HG02571 (cell line): ENCODE data around the gene ANGEL2.
A peak's percentile ranks its signal among the peaks of the same experiment; 100 is the strongest.
"Not testable (repeated sequence)": the region's sequence is repeated elsewhere in the genome, so short reads cannot be mapped to it uniquely, and the experiment has no call there.

Experiments
- ATAC-seq: cut with Tn5 transposase; IDR thresholded peaks from one replicate; pipeline ENCODE4 v1.9.1; 2021; ENCODE audit warnings: mild to moderate bottlenecking, moderate library complexity; ENCODE audit not compliant: unreplicated experiment

Gene ANGEL2

DNA sequence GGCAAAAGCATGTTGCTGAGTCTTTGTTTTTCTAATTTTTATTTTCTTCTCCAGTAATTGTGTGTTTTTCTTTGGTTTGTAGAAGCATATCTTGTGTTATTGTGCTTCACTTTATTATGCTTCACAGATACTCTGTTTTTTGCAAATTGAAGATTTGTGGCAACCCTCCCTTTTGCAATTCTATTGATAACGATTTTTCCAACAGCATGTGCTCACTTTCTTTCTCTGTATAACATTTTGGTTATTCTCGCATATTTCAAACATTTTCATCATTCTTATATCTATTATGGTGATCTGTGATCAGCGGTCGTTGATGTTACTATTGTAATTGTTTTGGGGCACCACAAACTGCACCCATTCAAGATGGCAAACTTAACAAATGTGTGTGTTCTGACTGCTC, 3.8 kb upstream of the ANGEL2 start:
- ATAC-seq: no peak

DNA sequence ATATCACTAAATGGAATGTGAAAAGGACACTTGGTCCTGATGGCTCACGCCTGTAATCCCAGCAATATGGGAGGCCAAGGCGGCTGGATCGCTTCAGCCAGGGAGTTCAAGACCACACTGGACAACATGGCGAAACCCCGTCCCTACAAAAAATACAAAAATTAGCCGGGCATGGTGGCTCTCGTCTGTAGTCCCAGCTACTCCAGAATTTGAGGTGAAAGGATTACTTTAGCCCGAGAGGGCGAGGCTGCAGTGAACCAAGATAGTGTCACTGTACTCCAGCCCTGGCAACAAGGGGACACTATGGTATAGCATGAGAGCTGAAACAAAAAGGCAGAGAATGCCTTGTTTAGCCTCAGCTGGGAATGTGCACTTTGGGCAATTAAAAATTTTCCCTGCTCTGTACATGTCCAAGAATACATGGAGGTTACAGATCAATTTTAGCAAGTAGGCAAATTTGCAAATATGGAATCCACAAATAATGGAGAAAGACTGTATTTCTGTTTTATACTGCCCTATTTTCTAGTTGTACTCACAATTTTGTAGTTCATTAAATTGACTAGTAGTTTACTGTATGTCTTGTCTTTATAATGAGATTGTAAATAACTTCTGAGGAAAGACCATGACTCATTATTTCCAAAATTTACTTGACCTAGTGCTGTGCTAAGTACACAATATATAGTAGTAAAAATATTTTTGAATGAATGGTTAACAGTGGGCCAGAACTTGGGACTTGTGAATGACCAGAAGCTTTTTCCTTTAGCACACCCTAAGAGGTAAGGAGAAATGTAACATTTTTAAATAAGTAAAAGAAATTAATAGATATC, 2.0 kb upstream of the ANGEL2 start:
- ATAC-seq: no peak

DNA sequence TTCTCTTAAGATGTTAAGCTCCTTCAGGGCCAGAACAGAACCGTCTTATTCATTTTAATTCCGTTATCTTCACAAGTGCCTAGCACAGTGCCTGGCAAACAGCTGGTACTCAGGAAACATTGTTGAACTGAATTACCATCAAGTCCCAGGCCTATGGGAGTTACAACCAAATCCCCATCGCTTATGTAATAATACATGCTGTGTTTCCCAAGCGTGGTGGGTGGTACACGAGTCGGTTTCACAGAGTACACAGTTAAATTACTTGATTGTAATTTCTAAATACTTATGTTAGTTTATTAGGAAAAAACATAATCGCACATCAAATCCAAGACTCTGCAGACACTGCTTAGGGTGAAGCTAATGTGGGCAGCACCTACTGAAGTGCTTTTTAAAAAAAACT, 1.0 kb downstream of the ANGEL2 start:
- no peak for ATAC-seq

DNA sequence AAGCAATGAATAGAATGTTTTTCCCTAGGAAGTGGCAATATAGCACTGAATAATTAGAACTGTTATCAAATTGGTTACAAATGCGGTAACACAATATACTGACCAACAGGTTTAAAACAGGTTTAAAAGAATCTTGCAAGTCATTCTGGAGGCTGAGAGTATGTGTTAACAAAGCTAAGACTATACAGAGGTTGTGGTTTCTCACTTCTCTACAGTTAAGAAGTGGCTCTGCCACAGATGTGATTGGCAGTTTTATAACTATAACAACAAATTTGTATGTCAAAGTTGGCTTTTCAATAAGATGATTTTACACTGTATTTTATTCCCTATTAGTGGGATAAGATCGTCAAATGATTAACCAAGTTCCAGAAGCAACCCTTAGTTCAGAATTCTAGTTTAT, 7.1 kb downstream of the ANGEL2 start:
- ATAC-seq: no peak

DNA sequence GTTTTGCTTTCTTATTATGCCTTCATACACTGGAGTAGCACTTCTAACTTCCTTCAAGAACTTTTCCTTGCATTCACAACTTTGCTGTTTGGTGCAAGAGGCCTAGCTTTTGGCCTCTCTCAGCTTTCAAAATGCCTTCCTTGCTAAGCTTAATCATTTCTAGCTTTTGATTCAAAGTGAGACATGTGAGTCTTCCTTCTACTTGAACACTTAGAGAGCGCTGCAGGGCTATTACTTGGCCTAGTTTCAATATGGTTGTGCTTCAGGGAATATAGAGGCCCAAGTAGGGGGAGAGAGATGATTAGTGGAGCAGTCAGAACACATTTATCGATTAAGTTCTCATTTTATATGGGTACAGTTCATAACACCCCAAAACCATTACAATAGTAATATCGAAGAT, 12.4 kb downstream of the ANGEL2 start:
- ATAC-seq: peak; percentile 58

DNA sequence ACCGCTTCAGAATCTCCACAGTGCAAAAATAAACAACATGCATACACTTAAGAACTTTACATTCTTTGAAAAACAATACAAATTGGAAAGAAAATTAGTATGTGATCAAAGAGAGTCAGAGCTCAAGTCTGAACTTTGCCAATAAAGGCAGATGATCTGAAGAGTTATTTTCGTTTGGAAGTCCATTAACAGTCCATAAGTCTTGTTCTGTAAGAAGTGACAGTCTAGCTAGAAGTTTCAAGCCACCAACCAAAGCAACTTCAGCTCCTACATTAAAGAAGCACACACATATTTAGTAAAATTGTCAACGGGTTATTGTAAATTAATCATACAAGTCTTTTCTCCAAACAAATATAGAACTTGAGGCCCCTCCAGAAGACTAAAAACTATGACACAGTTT, 20.7 kb downstream of the ANGEL2 start:
- ATAC-seq: no peak

DNA sequence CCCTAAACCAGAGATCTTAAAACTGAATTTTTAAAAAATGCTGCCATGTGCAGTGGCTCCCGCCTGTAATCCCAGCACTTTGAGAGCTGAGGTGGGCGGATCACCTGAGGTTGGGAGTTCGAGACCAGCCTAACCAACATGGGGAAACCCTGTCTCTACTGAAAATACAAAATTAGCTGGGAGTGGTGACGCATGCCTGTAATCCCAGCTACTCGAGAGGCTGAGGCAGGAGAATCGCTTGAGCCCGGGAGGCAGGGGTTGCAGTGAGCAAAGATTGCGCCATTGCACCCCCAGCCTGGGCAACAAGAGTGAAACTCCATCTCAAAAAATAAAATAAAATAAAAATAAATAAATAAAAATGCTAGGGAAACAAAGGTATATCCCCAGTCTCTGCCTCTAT, 21.7 kb downstream of the ANGEL2 start:
- ATAC-seq: not testable (repeated sequence)

DNA sequence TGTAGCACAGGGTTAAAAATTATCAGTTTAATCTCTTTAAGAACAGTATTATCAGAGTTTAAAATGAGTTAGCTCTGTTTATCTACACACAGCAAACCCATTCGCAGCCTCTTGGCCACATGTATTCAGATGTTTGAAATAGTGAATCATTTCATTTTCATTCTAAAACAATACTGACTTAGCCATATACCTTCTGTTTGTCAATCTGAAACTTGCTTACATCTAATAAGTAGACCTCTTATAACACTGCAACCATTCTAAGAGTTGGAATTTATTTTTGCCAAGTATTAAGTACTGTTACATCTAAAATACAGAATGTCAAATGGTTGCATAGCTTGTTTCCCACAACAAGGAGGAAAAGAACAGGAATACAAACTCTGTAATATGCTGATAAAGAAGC, 25.4 kb downstream of the ANGEL2 start:
- ATAC-seq: no peak

DNA sequence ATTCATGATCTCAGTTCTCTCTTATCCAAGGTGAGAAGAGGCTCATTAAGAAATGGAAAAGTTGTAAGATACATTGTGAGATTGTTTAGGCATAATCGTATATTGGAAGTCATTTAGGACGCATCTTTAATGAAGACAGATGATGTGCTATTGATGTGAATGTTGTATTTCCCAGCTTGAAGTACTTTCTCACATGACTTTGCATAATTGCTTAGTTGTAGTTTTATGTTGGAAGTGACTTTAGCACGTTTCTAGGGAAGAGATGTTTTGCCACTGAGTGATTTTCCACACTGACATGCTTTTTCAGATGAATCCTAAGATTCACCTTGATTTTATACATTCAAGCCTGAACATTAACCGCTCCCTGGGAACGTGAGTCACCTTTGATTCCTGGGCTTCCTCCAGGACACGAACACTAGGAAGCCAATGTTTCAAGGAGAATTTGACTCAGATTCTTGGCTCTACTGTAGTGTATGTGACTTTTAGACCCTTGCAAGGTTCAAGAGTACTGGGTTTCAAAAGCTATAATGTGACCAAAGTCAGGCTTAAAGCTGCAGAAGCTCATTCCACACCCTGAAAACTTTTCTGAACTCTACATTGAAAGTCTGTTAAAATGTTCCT, 27.9 kb downstream of the ANGEL2 start:
- no peak for ATAC-seq

DNA sequence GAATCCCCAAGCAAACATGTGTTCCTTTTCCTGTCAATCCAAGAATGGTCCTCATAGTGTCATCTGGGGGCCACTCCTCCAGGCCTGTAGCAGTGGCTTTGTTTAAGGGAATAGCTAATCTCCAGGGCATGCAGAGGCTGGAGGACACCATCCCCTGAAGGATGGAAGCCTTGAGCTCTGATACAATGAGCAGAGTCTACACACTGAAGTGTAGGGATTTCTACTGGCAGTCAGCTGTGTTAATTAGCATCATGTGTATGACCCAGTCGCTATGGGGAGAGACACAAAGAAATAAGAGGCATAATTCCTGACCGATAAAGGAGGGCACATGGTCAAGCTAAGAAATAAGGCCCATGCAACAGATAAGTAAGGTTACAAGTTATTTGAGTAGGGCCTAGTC, 29.1 kb downstream of the ANGEL2 start:
- ATAC-seq: no peak

DNA sequence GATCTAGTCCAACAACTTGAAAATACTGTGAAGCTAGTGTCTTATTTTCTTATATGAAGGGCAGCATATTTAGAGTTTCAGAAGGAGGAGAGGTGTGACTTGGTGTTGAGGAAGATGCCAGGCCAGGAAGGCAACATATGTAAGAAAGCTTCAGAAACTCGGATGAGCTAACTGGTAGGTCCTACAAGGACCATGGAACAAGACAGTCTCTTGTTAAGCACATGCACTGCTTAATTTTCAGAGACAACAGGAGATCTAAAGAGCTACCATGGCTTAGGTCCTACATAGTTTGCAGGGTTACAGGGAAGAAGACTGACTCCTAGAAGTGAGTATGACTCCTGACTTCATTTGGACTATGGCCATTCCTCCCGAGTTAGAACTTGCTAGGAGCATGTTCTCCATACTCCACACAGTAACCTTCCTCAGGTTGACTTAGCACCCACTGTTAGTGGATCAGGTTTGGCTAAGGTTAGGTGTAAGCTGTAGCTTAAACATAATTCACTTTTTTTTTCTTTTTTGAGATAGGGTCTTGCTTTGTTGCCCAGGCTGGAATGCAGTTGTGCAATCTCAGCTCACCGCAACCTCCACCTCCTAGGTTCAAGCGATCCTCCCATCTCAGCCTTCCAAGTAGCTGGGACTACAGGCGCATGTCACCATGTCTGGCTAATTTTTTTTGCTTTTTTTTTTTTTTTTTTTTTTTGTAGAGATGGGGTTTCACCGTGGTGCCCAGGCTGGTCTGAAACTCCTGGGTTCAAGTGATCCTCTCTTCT, 31.0 kb downstream of the ANGEL2 start:
- ATAC-seq: no peak

DNA sequence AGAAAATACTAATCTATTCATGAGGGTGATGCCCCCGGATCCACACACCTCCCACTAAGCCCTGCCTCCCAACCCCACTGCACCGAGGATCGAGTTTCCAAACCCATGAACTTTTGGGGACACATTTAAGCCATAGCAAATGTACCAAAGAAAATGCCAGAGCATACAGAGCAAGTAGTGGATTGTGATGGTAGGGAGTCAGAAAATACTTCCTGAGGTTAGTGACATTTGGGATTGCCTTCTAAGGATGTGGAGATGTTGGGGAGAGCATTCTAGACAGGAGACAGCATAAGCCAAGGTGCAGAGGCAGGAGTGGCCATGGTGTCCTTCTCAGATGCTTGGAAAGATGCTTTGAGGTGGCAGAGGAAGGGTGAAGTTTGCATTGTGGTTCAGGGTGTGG, 32.2 kb downstream of the ANGEL2 start:
- ATAC-seq: no peak

DNA sequence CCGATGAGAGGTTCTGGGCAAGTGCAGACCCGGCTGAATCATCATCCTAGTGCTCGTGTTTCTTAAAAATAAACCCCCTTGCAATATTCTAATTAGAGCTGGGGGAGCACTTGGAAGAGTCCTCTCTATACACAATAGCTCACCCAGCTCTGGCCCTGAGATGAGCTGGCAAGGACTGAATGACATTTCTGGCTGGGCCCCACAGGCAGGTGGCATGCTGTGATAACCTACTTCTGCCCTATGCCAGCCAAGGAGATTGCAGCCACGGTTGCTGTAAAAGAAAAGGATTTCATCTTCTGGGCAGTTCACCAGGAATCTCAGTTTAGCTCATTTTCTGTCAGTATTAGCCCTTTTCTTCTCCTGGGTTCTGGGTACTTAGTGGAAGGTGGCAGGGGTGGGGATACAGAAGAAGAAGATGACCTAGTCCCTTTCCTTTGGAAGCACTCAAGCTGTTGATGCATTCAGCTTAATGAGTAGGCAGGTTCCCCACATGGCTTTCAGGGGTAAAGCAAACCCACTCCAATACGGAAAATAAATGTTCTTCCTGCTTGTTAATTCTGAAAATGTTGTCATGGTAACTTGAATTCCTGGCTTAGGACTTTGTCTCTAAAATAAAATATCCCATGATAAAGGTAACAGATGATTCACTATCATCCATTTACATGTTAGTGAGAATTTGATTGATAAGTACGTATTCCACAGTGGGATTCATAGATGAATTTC, 33.1 kb downstream of the ANGEL2 start:
- ATAC-seq: no peak

DNA sequence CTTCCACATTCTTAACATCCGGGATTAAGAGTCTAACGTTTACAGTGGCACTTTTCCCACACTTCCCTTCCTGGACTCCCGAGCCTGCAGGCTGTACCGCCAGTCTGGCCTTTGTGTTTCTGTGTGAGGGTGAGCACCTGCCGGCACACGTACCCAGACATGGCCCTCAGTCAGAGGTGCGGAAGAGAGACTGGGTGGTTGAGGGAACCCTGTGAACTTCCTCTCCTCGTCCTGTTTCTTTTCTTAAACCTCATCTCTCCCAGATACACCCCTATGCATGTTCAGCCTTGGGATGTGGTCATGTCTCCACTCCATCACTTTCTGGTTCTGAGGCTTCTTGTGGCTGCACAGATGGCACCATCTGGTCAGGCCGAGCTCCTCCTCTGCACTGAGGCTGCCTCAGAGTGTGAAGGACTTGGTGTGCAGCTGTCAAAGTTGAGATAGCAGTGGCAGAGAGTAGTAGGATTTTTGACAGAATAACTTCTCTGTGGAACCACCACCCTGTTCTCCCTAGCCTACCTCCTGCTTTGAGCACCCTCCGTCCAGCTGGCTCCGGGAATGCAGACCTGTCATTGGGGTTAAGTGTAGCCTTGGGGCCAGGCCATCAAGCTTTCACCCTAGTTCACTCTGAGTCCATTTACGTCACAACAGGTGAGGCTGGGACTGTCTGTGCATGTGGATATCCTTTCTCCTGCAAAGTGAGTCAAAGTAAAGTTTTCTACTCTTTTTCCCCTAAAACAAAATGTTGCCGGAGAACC, 33.9 kb downstream of the ANGEL2 start:
- ATAC-seq: peak; percentile 53

DNA sequence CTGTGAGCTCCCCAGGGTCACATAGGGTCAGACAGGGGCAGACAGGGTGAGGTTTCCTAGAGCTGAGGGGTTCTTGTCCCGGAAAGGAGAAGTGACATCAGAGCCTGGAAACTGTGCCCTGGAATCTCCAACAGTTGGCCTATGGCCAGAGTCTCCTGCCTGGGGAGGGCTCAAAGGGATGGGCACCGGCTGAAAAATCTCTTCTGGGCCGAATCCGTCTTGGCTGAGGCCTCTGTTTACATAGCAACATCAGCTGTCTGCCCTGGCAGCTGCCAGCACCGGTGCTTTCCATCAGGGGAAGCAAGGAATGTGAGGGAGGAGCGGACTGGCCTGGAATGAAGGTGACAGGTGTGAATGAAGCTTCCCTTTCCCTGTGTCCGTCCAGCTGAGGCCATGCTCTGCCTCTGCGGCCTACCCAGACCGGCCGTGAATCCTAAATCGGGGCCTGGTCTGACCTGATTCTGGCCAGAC, 34.6 kb downstream of the ANGEL2 start:
- ATAC-seq: no peak

DNA sequence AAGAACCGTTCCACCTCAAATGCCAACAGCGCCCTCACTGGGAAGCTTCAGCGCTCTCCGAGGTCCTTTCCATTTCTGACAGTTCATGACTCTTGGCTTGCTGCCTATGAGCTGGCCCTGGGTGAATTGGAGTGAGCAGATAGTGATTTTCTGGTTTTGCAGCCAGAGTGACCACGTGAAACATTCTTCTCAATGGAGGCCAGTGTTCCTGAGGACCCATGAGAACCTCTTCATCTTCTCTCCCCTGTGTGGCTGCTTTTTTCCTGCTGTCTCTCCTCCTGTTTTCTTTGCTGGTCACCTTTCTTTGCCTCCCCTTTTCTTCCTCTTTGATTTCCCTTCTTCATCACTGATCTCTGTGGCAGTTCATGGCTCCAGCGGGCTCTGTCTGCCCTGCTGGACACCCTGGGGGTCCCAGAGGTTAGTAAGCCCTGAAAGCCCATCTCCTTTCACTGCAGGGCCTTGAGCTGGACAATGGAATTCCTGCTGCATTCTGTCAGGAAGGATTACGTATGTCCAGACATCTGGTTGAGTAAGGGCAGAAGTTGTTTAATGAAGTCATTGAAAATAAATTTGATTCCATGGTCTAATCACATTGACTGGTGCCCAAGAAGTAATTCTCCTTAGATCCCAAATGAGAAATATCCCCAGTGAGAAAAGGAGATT, 35.4 kb downstream of the ANGEL2 start:
- no peak for ATAC-seq

DNA sequence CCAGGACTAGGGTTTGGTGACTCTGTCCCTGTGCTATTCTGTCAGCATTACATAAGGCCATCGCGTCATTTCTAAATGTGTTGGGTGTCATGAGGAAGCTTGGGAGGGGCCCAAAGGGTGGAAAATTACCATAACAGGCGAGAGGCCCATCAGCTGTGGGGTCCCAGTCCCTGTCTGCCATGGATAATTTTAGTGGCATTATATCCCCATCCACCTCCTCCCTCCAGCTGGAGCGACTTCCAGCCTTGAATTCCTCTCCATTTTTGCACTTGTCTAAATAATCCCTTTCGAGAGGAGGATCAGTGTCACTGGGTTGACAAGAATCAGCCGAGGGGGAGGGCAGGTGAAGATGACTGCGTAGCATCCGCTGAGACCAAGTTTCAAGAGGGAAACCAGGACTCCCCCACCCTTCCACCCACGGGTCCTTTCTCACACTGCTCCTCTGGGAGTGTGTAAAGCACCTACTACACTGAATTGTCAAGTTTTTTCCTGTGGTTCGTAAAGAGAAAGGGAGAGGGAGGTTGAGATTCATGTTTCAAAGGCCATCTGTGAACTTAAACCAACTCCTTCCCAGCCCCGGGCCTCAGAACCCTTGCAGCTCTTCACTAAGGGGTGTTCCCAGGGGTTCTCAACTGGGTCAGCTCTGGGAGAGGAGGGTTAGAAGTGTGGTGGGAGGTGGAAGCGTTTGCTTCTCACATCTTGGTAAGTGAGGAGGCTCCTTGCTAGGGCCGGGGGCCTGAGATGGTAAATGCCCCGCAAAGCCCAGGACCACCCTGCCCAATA, 36.1 kb downstream of the ANGEL2 start:
- peak; percentile 61 for ATAC-seq

DNA sequence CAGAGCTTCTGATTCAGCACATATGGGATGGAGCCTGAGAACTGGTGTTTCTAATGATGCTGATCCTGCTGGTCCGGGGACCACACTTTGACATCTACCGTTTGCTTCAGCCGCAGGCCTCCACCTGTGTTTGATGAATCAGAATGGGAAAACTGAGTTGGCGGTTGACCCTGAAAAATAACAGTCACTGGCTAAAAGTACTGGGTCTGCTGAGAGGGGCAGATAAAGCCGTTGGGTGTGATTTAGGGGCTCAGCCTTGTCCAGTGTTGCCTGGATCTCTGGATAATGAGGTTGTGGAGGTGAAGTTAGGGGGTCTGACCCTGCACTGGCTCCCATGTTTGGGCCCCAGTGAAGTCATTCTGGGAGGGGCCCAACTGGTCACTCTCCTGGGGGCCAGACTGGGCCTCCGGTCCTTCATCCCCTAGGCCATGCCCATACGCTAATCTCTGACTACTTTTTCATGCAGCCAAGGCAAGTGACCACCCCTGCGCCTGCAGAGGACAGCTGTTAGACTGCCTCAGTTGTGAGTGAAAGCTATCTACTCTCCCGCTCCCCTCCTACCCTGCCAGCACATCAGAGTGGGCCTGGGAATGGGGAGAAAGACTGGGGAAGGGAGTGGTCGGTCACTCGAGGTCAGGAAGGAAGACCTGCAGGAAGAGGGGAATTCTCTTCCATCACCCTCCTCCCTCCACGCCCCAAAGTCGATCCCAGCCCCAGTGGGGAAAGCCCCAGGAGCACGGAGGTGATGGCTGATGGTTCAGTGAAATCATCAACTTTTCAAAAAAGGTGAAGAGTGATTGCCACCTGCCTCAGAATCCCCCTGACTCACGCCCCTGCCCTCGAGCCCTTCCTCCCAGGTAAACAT, 37.7 kb downstream of the ANGEL2 start:
- peak; percentile 38 for ATAC-seq
